Measurements from ENCODE around the gene GABRR1. TPM values are rescaled to one million over a fixed set of nuclear protein-coding genes. Genes with fewer than 3 reads are reported as not detected.

The GABRR1 gene
- total RNA-seq, 1 experiment from 2014 or later, result not detected

GRCh38 chr6:89257781-89258180 lies 40.6 kb upstream of the GABRR1 start:
- Histone ChIP-seq H3K9me3 (ENCODE audit: control insufficient read depth in 1 of 2, insufficient read depth in 1 of 2, low read depth in 1 of 2, low read length in 2 of 2) (no peaks in the 10 kb centered on the region), H3K36me3 (ENCODE audit: control insufficient read depth in 1 of 2, insufficient read depth in 2 of 2, low read length in 2 of 2) (no peaks in the 10 kb centered on the region), H3K27ac (ENCODE audit: low read depth, low read length) (no peak overlapping the region), H3K27me3 (ENCODE audit: insufficient read depth, low read length) (no peaks in the 10 kb centered on the region), H3K4me2 (ENCODE audit: low read length) (no peak overlapping the region), H4K20me1 (ENCODE audit: insufficient read depth) (no peaks in the 10 kb centered on the region), H2AFZ (ENCODE audit: low read depth, low read length, poor library complexity, severe bottlenecking) (no peak overlapping the region), H3K4me1 (ENCODE audit: control insufficient read depth in 1 of 2, insufficient read depth in 2 of 2, low read length in 2 of 2) (no peaks in the 10 kb centered on the region), H3K9ac (ENCODE audit: low read length) (no peak overlapping the region), H3K9me2 (ENCODE audit: insufficient read depth) (no peaks in the 10 kb centered on the region), H3K79me2 (ENCODE audit: insufficient read depth, low read length) (no peaks in the 10 kb centered on the region), H3K4me3 (replicated peaks in 1 of 2; ENCODE audit: low read depth in 1 of 2, low read length in 2 of 2) (no peak overlapping the region)
- POLR2A ChIA-PET, result no interaction called here
- intact Hi-C loops (cut with micrococcal nuclease), result no loop called here
- BruUV-seq (replicated peaks), result no TSS peak
- TF ChIP-seq ELF1 (IDR thresholded peaks at IDR 0.05; ENCODE audit: borderline replicate concordance, low read depth) (no peak), JUND (IDR thresholded peaks at IDR 0.05) (no peak), EGR1 (IDR thresholded peaks at IDR 0.05; ENCODE audit: low read depth) (no peak), MAX (IDR thresholded peaks at IDR 0.05) (no peak), REST (IDR thresholded peaks at IDR 0.05; ENCODE audit: low read depth) (no peak), POLR2AphosphoS5 (IDR thresholded peaks at IDR 0.05; ENCODE audit: low read depth, low read length) (no peak), EZH2phosphoT487 (IDR thresholded peaks at IDR 0.05; ENCODE audit: borderline replicate concordance) (no peak), CEBPB (IDR thresholded peaks at IDR 0.05; ENCODE audit: low read depth) (no peak), RAD21 (IDR thresholded peaks at IDR 0.05; ENCODE audit: low read depth) (no peak), SP1 (IDR thresholded peaks at IDR 0.05; ENCODE audit: low read depth) (no peak), ZBTB33 (IDR thresholded peaks at IDR 0.05; ENCODE audit: extremely low read depth, insufficient replicate concordance, low read length) (no peak), SRF (IDR thresholded peaks at IDR 0.05; ENCODE audit: low read depth) (no peak)
- no peak for ATAC-seq
- CTCF ChIA-PET, result no interaction called here
- RAD21 ChIA-PET (ENCODE audit: low non-redundant PET in 1 of 2, low total read pairs in 2 of 2, uncharacterized antibody in 2 of 2, unreplicated experiment in 2 of 2), result interaction anchor here in 1 of 2 experiments (0.6 kb wide), 1 partner anchor 105 kb away, joined by 3 read pairs; no protein-coding TSS in a partner anchor
- DNase-seq (ENCODE audit: low read depth, low spot score), result no peak

All from HCT116 (cell line).